Osteoblast (primary cell): Measurements from ENCODE around the gene CDC16. TPM values are rescaled to one million over a fixed set of nuclear protein-coding genes. Genes with fewer than 3 reads are reported as not detected.

Experiments
- DNase-seq: peaks from one replicate; pipeline ENCODE4 v3.0.0; 2011; ENCODE audit warnings: low spot score, mixed read lengths; ENCODE audit not compliant: insufficient read length; ENCODE audit errors: missing footprints
- H2AFZ ChIP-seq: 2 replicates; pipeline ENCODE4 v1.6.0; 2011; ENCODE audit warnings: mild to moderate bottlenecking, low read length
- H3K27ac ChIP-seq: 2 replicates; pipeline ENCODE4 v1.5.1; 2011; ENCODE audit warnings: mild to moderate bottlenecking, low read depth, low read length, moderate library complexity
- H3K27me3 ChIP-seq: 2 replicates; pipeline ENCODE4 v1.6.0; 2012; ENCODE audit warnings: mild to moderate bottlenecking, control low read depth, inconsistent platforms, low read length, moderate library complexity; ENCODE audit not compliant: insufficient read depth
- H3K36me3 ChIP-seq: 2 replicates; pipeline ENCODE4 v1.5.1; 2011; ENCODE audit warnings: mild to moderate bottlenecking, low read length, control low read depth, moderate library complexity; ENCODE audit not compliant: insufficient read depth
- H3K4me1 ChIP-seq: 2 replicates; pipeline ENCODE4 v1.5.1; 2011; ENCODE audit warnings: mild to moderate bottlenecking, low read length, control low read depth, moderate library complexity; ENCODE audit not compliant: insufficient read depth
- H3K4me2 ChIP-seq: 2 replicates; pipeline ENCODE4 v1.6.0; 2011; ENCODE audit warnings: mild to moderate bottlenecking, low read length; ENCODE audit not compliant: insufficient read depth
- H3K4me3 ChIP-seq: fragments of 200-600 bp; sonication (generic); 3 replicates; pipeline ENCODE4 v1.5.1; 2012; ENCODE audit warnings: mild to moderate bottlenecking, low read length, inconsistent platforms; ENCODE audit not compliant: insufficient read depth
- H3K79me2 ChIP-seq: 2 replicates; pipeline ENCODE4 v1.6.0; 2012; ENCODE audit warnings: mild to moderate bottlenecking, low read length, control low read depth, inconsistent platforms; ENCODE audit not compliant: insufficient read depth
- H3K9me3 ChIP-seq: 2 replicates; pipeline ENCODE4 v1.5.1; 2011; ENCODE audit warnings: low read depth, low read length, control low read depth
- H4K20me1 ChIP-seq: 2 replicates; pipeline ENCODE4 v1.6.0; 2012; ENCODE audit warnings: mild to moderate bottlenecking, low read length, control low read depth; ENCODE audit not compliant: insufficient read depth
- total RNA-seq: library from RNA; depleted of rRNA; stranded (reverse); fragments of >200 nt; gene quantifications from 2 replicates; pipeline ENCODE4 v1.2.3, GENCODE V29; 2012
- TF ChIP-seq, protein P1 (sequence below): IDR thresholded peaks from 2 replicates; pipeline ENCODE4 v1.5.1; 2011; ENCODE audit warnings: mild to moderate bottlenecking, low read depth, low read length, moderate library complexity; ENCODE audit errors: extremely low read depth

The CDC16 gene
- total RNA-seq, 1 donor = 82.2 TPM

DNA sequence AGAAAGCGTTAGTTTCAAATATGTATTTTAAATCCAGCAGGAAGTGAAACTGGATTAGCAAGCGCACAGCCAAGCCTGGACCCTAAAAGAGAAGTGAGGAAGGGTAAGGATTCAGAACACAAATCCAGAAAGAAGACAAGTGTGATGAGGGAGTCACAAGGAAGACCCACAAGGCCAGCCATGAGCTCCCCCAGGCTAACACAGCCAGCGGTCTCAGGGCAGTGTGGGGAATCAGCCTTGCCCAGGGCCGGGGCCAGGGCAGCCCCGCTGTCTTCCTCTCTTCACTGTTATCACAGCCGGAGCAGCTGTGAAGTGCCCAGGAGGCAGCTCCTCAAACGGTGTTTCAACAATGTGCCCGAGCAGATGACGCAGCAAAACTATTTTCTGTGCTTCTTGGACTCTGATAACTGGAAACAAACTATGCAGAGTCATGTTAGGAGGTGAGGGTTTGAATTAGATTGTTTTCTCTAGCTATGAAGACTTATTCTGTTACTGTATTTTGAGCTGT, 12.2 kb upstream of the CDC16 start:
- no peak for DNase-seq
- Histone ChIP-seq H3K79me2 (no peaks in the 10 kb centered on the region), H3K4me3 (no peak overlapping the region), H3K4me2 (no peak overlapping the region), H2AFZ (peak overlapping the region; percentile 23), H3K4me1 (no peaks in the 10 kb centered on the region), H3K9me3 (no peaks in the 10 kb centered on the region), H3K27me3 (no peaks in the 10 kb centered on the region), H3K27ac (no peak overlapping the region), H4K20me1 (no peaks in the 10 kb centered on the region), H3K36me3 (no peaks in the 10 kb centered on the region)
- TF ChIP-seq, protein P1, sequence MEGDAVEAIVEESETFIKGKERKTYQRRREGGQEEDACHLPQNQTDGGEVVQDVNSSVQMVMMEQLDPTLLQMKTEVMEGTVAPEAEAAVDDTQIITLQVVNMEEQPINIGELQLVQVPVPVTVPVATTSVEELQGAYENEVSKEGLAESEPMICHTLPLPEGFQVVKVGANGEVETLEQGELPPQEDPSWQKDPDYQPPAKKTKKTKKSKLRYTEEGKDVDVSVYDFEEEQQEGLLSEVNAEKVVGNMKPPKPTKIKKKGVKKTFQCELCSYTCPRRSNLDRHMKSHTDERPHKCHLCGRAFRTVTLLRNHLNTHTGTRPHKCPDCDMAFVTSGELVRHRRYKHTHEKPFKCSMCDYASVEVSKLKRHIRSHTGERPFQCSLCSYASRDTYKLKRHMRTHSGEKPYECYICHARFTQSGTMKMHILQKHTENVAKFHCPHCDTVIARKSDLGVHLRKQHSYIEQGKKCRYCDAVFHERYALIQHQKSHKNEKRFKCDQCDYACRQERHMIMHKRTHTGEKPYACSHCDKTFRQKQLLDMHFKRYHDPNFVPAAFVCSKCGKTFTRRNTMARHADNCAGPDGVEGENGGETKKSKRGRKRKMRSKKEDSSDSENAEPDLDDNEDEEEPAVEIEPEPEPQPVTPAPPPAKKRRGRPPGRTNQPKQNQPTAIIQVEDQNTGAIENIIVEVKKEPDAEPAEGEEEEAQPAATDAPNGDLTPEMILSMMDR = no peak

DNA sequence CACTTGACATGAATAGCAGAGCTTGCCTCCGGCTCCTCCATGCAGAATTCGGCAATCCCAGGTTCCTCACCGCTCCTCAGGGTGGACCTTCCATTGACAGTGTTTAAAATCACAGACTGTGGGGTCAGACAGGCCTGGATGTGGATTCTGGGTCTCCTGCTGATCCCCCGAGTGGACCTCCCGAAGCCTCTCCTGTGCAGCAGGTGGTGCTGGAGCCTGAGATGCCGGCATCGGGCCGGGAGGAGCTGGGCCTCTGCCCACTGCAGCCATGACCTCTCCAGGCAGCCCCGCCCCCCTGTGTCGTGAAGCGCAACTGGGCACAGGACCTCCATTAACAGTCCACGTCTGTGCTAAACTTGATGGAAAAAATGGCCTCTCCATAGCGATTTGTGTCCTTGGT, 10.5 kb upstream of the CDC16 start:
- TF ChIP-seq, protein P1 = no peak
- no peak overlapping the region for H3K4me3 ChIP-seq

DNA sequence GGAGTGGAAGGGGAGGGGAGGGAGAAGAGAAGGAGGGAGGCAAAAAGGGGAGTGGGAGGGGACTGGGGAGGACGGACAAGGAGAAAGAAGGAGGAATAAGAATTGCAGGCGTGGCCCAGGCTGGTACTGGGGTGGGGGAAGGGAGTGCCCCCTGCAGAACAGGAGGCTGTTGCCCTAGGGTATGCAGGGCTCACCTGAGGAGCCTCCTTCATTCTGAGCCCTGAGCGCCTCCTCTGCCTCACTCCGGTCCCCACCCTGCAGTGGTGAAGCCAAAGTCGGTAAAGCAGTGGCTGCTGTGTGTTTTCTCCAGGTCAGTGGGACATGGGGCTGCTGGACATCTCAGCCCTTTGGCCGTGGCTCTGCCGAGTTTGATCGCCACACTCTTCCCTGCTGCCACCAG, 9.1 kb upstream of the CDC16 start:
- H4K20me1 ChIP-seq = no peaks in the 10 kb centered on the region
- no peak overlapping the region for H3K4me2 ChIP-seq
- no peaks in the 10 kb centered on the region for H3K36me3 ChIP-seq
- TF ChIP-seq, protein P1 = no peak
- H3K4me3 ChIP-seq = no peak overlapping the region
- no peaks in the 10 kb centered on the region for H3K79me2 ChIP-seq
- H2AFZ ChIP-seq = no peak overlapping the region
- DNase-seq = peak; percentile 73
- H3K4me1 ChIP-seq = peaks cover 16% of the 10 kb centered on the region
- no peaks in the 10 kb centered on the region for H3K9me3 ChIP-seq
- no peak overlapping the region for H3K27ac ChIP-seq
- peaks cover 22% of the 10 kb centered on the region for H3K27me3 ChIP-seq

More for the DNA sequence above, 10.5 kb upstream of the CDC16 start:
- Histone ChIP-seq H3K4me1 (peaks cover 2% of the 10 kb centered on the region), H3K79me2 (no peaks in the 10 kb centered on the region), H2AFZ (no peak overlapping the region), H3K27ac (no peak overlapping the region), H3K36me3 (no peaks in the 10 kb centered on the region), H3K9me3 (no peaks in the 10 kb centered on the region), H3K4me2 (no peak overlapping the region), H4K20me1 (no peaks in the 10 kb centered on the region), H3K27me3 (peaks cover 13% of the 10 kb centered on the region)
- DNase-seq = no peak

DNA sequence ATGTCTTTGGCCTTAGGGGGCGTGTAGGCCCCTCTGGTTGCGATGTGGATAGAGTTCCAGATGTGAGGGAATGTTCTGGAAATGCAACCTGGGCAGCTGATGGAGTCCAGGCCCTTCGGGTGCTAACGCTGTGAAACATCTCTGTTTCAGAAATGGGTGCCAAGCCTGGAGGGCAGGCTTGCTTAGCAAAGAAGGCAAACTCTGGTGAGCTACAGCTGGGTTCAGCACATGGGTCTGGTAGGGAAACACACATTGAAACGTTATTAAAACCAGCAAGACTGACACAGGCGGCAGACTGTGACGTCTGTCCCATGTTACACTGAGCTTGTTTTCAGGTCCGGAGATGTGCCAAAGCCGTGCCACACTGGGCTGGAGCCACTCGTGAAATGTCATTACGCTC, 8.6 kb upstream of the CDC16 start:
- Histone ChIP-seq H2AFZ (no peak overlapping the region), H4K20me1 (no peaks in the 10 kb centered on the region), H3K4me1 (peaks cover 17% of the 10 kb centered on the region)

More for the DNA sequence above, 8.6 kb upstream of the CDC16 start:
- Histone ChIP-seq H3K27ac (no peak overlapping the region), H3K36me3 (no peaks in the 10 kb centered on the region), H3K27me3 (peaks cover 24% of the 10 kb centered on the region), H3K4me2 (no peak overlapping the region), H3K9me3 (no peaks in the 10 kb centered on the region), H3K79me2 (no peaks in the 10 kb centered on the region), H3K4me3 (no peak overlapping the region)
- DNase-seq = no peak
- TF ChIP-seq, protein P1 = no peak
